GM12878 (cell line): ENCODE results near the gene ZFYVE19. TPM values are rescaled to one million over a fixed set of nuclear protein-coding genes. Genes with fewer than 3 reads are reported as not detected.

ENCODE experiments used
- ATAC-seq: fragments of 200-7000 bp; cut with Tn5 transposase; 3 replicates; pipeline ENCODE4 v1.9.1; 2020; ENCODE audit warnings: mild to moderate bottlenecking, moderate library complexity
- BruUV-seq: library from RNA; stranded (reverse); fragments of 400-500 nt; replicated peaks from 2 replicates; lab custom pipeline; 2021; lab: Mats Ljungman, UMichigan
- CTCF ChIA-PET: fragments of 300-600 bp; sonication (Branson Sonifier 250); formaldehyde crosslinking; extraction: SDS; loops from one replicate; lab custom pipeline; 2021; ENCODE audit warnings: inconsistent platforms; lab: Yijun Ruan, JAX
- POLR2A ChIA-PET: fragments of 350-600 bp; formaldehyde crosslinking; extraction: SDS; loops from one replicate; lab custom pipeline; 2021; ENCODE audit warnings: inconsistent platforms; lab: Charles Lee
- RAD21 ChIA-PET: fragments of 300-600 bp; sonication (Branson Sonifier 250); formaldehyde crosslinking; loops from one replicate; lab custom pipeline; 2023; ENCODE audit warnings: antibody characterized with exemption; ENCODE audit not compliant: unreplicated experiment; lab: Charles Lee
- SMC1A ChIA-PET: fragments of 300-600 bp; sonication (Branson Sonifier 250); formaldehyde crosslinking; loops from one replicate; lab custom pipeline; 2023; ENCODE audit not compliant: unreplicated experiment, uncharacterized antibody; lab: Charles Lee
- DNase-seq: peaks from one replicate; pipeline ENCODE4 v3.0.0-alpha.2; 2011; ENCODE audit warnings: low read depth, low spot score
- FAIRE-seq: peaks from 3 replicates; lab custom pipeline; 2011; peaks lifted over from hg19 to GRCh38; lab: Jason Lieb, UNC
- H2AFZ ChIP-seq: 2 replicates; pipeline ENCODE4 v1.6.0; 2011; ENCODE audit warnings: low read depth, low read length, control low read depth; ENCODE audit not compliant: control insufficient read depth
- H3K27ac ChIP-seq: 2 replicates; pipeline ENCODE4 v1.5.1; 2011; ENCODE audit warnings: control low read depth; ENCODE audit not compliant: control insufficient read depth, insufficient read depth
- H3K27me3 ChIP-seq, 2 experiments: replicated peaks in 1 of 2; 2 replicates each; pipeline versions ENCODE4 v1.6.0 to v1.6.1; 2011; ENCODE audit warnings: low read length in 1 of 2; ENCODE audit not compliant: control insufficient read depth in 2 of 2, insufficient read depth in 2 of 2
- H3K36me3 ChIP-seq, 2 experiments: 2 replicates each; pipeline ENCODE4 v1.5.1; 2011; ENCODE audit warnings: low read length in 1 of 2; ENCODE audit not compliant: control insufficient read depth in 2 of 2, insufficient read depth in 2 of 2
- H3K4me1 ChIP-seq: 2 replicates; pipeline ENCODE4 v1.6.1; 2011; ENCODE audit warnings: mild to moderate bottlenecking, low read length, moderate library complexity, mixed read lengths; ENCODE audit not compliant: control insufficient read depth, insufficient read depth
- H3K4me2 ChIP-seq: 2 replicates; pipeline ENCODE4 v1.6.0; 2011; ENCODE audit warnings: control low read depth; ENCODE audit not compliant: control insufficient read depth, insufficient read depth
- H3K4me3 ChIP-seq: fragments of 200-600 bp; sonication (generic); 2 replicates; pipeline ENCODE4 v1.5.1; 2016
- H3K79me2 ChIP-seq: 2 replicates; pipeline ENCODE4 v1.6.0; 2011; ENCODE audit warnings: low read length; ENCODE audit not compliant: control insufficient read depth, insufficient read depth
- H3K9ac ChIP-seq: 2 replicates; pipeline ENCODE4 v1.8.0; 2011; ENCODE audit warnings: low read length, control low read depth, mixed read lengths; ENCODE audit not compliant: control insufficient read depth, insufficient read depth
- H3K9me3 ChIP-seq: replicated peaks from 3 replicates; pipeline ENCODE4 v1.5.1; 2011; ENCODE audit warnings: mild to moderate bottlenecking, low read length; ENCODE audit not compliant: control insufficient read depth, insufficient read depth
- H4K20me1 ChIP-seq: 2 replicates; pipeline ENCODE4 v1.6.0; 2011; ENCODE audit not compliant: control insufficient read depth, insufficient read depth
- ATF7 ChIP-seq: fragments of 450-650 bp; IDR thresholded peaks from 2 replicates; pipeline ENCODE4 v1.6.1; 2016; ENCODE audit warnings: low read depth, mild to moderate bottlenecking
- CEBPB ChIP-seq, 2 experiments: fragments of 150-350 bp in 1 of 2; IDR thresholded peaks; 2 replicates each; pipeline ENCODE4 v1.6.1; 2012 to 2014; ENCODE audit warnings: low read depth in 2 of 2, low read length in 2 of 2, borderline replicate concordance in 1 of 2, inconsistent platforms in 1 of 2
- KLF5 ChIP-seq: fragments of 450-650 bp; IDR thresholded peaks from 2 replicates; pipeline ENCODE4 v1.6.1; 2014; ENCODE audit warnings: mild to moderate bottlenecking; ENCODE audit not compliant: partially characterized antibody
- MYB ChIP-seq: fragments of 150-350 bp; IDR thresholded peaks from 2 replicates; pipeline ENCODE4 v1.6.1; 2014; ENCODE audit warnings: mild to moderate bottlenecking, low read depth, low read length, borderline replicate concordance
- POLR2A ChIP-seq: IDR thresholded peaks from 2 replicates; pipeline ENCODE4 v1.6.1; 2011; ENCODE audit warnings: low read depth, mild to moderate bottlenecking, low read length
- RAD51 ChIP-seq: fragments of 450-650 bp; IDR thresholded peaks from 2 replicates; pipeline ENCODE4 v1.6.1; 2016; ENCODE audit warnings: moderate library complexity, mild to moderate bottlenecking, inconsistent platforms
- SMARCA5 ChIP-seq: fragments of 450-650 bp; IDR thresholded peaks from 2 replicates; pipeline ENCODE4 v1.6.1; 2017; ENCODE audit warnings: mild to moderate bottlenecking
- SREBF2 ChIP-seq: IDR thresholded peaks from 2 replicates; pipeline ENCODE4 v1.6.1; 2012; ENCODE audit warnings: mild to moderate bottlenecking, low read length
- TAF1 ChIP-seq: IDR thresholded peaks from 2 replicates; pipeline ENCODE4 v1.6.1; 2011; ENCODE audit warnings: mild to moderate bottlenecking, low read depth, low read length, borderline replicate concordance
- TCF12 ChIP-seq: IDR thresholded peaks from 2 replicates; pipeline ENCODE4 v1.6.1; 2011; ENCODE audit warnings: low read depth, mild to moderate bottlenecking, low read length
- YBX1 ChIP-seq: fragments of 450-650 bp; IDR thresholded peaks from 2 replicates; pipeline ENCODE4 v1.6.1; 2016; ENCODE audit warnings: antibody characterized with exemption
- WGBS: methylation state at CpG from one replicate; pipeline ENCODE4 v1.1.6; 2016; ENCODE audit warnings: low lambda C conversion rate; ENCODE audit not compliant: insufficient replicate concordance, insufficient coverage; ENCODE audit errors: missing lambda C conversion rate; 5-methylcytosine and 5-hydroxymethylcytosine counted together
- in situ Hi-C: fragments of 300-500 bp; cut with MboI; formaldehyde crosslinking; loops from 9 replicates; pipeline ENCODE4 v1.14.3; 2018; ENCODE audit warnings: mixed read lengths
- intact Hi-C: fragments of 100-400 bp; cut with micrococcal nuclease; formaldehyde crosslinking; loops from one replicate; pipeline ENCODE4 v1.14.2; 2022; ENCODE audit not compliant: unreplicated experiment
- polyA plus RNA-seq, 11 experiments: library from polyadenylated mRNA; depleted of rRNA in 4 of 11; unstranded in 6 of 11; stranded (reverse) in 5 of 11; fragments of >200 nt; fragmentation: Nextera tagmentation in 4 of 11; fragmentation: Illumina TruSeq in 1 of 11; extraction: Ambion mirVana in 4 of 11; extraction: Trizol in 1 of 11; gene quantifications; 1 replicate in 1 of 11; 2 replicates in 10 of 11; pipeline versions ENCODE4 v1.2.1 to v1.2.3, GENCODE V29; 2011 to 2016; ENCODE audit warnings: inconsistent platforms in 2 of 11, missing spikeins in 2 of 11, low read depth in 1 of 11
- total RNA-seq, 4 experiments: library from RNA; depleted of rRNA in 3 of 4; stranded (reverse); fragments of >200 nt in 3 of 4; fragmentation: Illumina TruSeq in 1 of 4; extraction: Trizol in 1 of 4; gene quantifications; 2 replicates each; pipeline versions ENCODE4 v1.2.1 to v1.2.3, GENCODE V29; 2013 to 2021
- TF ChIP-seq, protein P1 (sequence below): fragments of 450-650 bp; IDR thresholded peaks from 2 replicates; pipeline ENCODE4 v1.6.1; 2017; ENCODE audit warnings: mild to moderate bottlenecking
- TF ChIP-seq, protein P2 (sequence below): fragments of 450-650 bp; IDR thresholded peaks from 2 replicates; pipeline ENCODE4 v1.6.1; 2017; ENCODE audit warnings: mild to moderate bottlenecking, low read depth, inconsistent platforms; ENCODE audit not compliant: poor library complexity, severe bottlenecking

ZFYVE19 gene
- total and polyA plus RNA-seq, 10 of the 15 experiments (the other 5 are each of a cell fraction or from before 2014, with no cell fraction given), result 1.7 to 36.3 (median 17.0) TPM

GRCh38 chr15:40829115-40829514 is 22.2 kb downstream of the ZFYVE19 start:
- no peak overlapping the region for H3K27ac ChIP-seq
- H3K4me1 ChIP-seq, result no peaks in the 10 kb centered on the region
- DNase-seq (no peak), ATAC-seq (peak; percentile 40; the same call in 2 of the 3 replicates), FAIRE-seq (no peak)
- no peaks in the 10 kb centered on the region for H4K20me1 ChIP-seq
- no peaks in the 10 kb centered on the region for H3K9me3 ChIP-seq
- CTCF ChIA-PET, result interaction anchor here (0.7 to 1.1 kb wide), 2 partner anchors 9 to 63 kb away, joined by 4 to 5 read pairs; no protein-coding TSS in a partner anchor
- no peaks in the 10 kb centered on the region for H3K36me3 ChIP-seq
- no peaks in the 10 kb centered on the region; a peak in 1 of 4 replicates for H3K27me3 ChIP-seq
- TF ChIP-seq RAD51 (peak; percentile 61; the same call in 1 of the 2 replicates), TCF12 (no peak), YBX1 (no peak), POLR2A (no peak), SMARCA5 (no peak), KLF5 (no peak)
- RAD21 ChIA-PET, result interaction anchor here (0.8 to 1.8 kb wide), 4 partner anchors 18 to 135 kb away, joined by 3 to 4 read pairs (median 3); partner anchors contain the start of genes DNAJC17 and ZFYVE19
- H3K4me2 ChIP-seq, result no peak overlapping the region
- H3K4me3 ChIP-seq, result no peak overlapping the region
- H3K79me2 ChIP-seq, result no peaks in the 10 kb centered on the region
- no peak overlapping the region for H3K9ac ChIP-seq
- in situ Hi-C loops (no loop called here), intact Hi-C loops (no loop called here)
- BruUV-seq, result no TSS peak
- SMC1A ChIA-PET, result interaction anchor here (1.1 kb wide), 1 partner anchor 28 kb away, joined by 3 read pairs; no protein-coding TSS in a partner anchor
- WGBS, result 58% methylated on average over 7 of the region's 7 CpGs
- no peak overlapping the region for H2AFZ ChIP-seq
- POLR2A ChIA-PET, result interaction anchor here (1.3 kb wide), 1 partner anchor 9 kb away, joined by 4 read pairs; no protein-coding TSS in a partner anchor

DNA sequence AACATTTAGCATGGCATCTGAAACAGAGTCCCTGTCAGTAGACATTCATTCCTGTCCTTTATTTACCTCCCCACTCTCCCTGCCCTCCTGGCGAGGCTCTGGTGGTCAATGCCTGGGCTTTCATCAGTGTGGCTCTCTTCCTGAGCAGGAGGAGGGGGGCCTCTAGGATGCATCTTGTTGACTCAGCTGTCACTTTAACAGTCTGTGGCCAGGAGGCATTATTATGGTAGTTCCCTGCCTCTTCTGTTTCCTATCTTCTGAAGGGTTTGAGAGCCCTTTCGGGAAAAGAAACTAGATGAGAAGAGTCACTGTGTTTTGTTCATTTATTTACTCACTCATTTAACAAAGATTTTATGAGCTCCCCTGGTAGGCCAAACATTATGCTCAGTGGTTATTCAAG is 24.0 kb downstream of the ZFYVE19 start:
- no peaks in the 10 kb centered on the region for H3K36me3 ChIP-seq
- FAIRE-seq (no peak), DNase-seq (no peak), ATAC-seq (no peak)
- intact Hi-C loops, result no loop called here
- POLR2A ChIA-PET, result no interaction called here
- no peaks in the 10 kb centered on the region for H3K4me1 ChIP-seq
- H2AFZ ChIP-seq, result no peak overlapping the region
- 40% methylated on average over 2 of the region's 2 CpGs for whole genome bisulfite sequencing
- H3K27ac ChIP-seq, result no peak overlapping the region
- H4K20me1 ChIP-seq, result no peaks in the 10 kb centered on the region
- no peak overlapping the region for H3K9ac ChIP-seq
- no peaks in the 10 kb centered on the region; a peak in 1 of 4 replicates for H3K27me3 ChIP-seq
- in situ Hi-C loops, result no loop called here
- H3K79me2 ChIP-seq, result no peaks in the 10 kb centered on the region
- SMC1A ChIA-PET, result interaction anchor here (1.0 kb wide), 1 partner anchor 13 kb away, joined by 3 read pairs; the partner anchor contains the start of gene SPINT1
- TF ChIP-seq TAF1, result no peak
- TF ChIP-seq, protein P1, sequence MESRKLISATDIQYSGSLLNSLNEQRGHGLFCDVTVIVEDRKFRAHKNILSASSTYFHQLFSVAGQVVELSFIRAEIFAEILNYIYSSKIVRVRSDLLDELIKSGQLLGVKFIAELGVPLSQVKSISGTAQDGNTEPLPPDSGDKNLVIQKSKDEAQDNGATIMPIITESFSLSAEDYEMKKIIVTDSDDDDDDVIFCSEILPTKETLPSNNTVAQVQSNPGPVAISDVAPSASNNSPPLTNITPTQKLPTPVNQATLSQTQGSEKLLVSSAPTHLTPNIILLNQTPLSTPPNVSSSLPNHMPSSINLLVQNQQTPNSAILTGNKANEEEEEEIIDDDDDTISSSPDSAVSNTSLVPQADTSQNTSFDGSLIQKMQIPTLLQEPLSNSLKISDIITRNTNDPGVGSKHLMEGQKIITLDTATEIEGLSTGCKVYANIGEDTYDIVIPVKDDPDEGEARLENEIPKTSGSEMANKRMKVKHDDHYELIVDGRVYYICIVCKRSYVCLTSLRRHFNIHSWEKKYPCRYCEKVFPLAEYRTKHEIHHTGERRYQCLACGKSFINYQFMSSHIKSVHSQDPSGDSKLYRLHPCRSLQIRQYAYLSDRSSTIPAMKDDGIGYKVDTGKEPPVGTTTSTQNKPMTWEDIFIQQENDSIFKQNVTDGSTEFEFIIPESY, result no peak
- no peak for TF ChIP-seq CEBPB (IDR thresholded peaks at IDR 0.05; ENCODE audit: borderline replicate concordance in 1 of 2, low read depth in 2 of 2, low read length in 2 of 2)
- TF ChIP-seq, protein P2, sequence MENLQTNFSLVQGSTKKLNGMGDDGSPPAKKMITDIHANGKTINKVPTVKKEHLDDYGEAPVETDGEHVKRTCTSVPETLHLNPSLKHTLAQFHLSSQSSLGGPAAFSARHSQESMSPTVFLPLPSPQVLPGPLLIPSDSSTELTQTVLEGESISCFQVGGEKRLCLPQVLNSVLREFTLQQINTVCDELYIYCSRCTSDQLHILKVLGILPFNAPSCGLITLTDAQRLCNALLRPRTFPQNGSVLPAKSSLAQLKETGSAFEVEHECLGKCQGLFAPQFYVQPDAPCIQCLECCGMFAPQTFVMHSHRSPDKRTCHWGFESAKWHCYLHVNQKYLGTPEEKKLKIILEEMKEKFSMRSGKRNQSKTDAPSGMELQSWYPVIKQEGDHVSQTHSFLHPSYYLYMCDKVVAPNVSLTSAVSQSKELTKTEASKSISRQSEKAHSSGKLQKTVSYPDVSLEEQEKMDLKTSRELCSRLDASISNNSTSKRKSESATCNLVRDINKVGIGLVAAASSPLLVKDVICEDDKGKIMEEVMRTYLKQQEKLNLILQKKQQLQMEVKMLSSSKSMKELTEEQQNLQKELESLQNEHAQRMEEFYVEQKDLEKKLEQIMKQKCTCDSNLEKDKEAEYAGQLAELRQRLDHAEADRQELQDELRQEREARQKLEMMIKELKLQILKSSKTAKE, result no peak
- no peak for TF ChIP-seq ATF7
- no peak for TF ChIP-seq MYB
- TF ChIP-seq SREBF2, result no peak
- H3K4me3 ChIP-seq, result no peak overlapping the region
- no peaks in the 10 kb centered on the region for H3K9me3 ChIP-seq
- BruUV-seq, result no TSS peak
- CTCF ChIA-PET, result interaction anchor here (0.6 kb wide), 1 partner anchor 121 kb away, joined by 4 read pairs; no protein-coding TSS in a partner anchor
- no peak overlapping the region for H3K4me2 ChIP-seq
- RAD21 ChIA-PET, result interaction anchor here (0.7 kb wide), 1 partner anchor 262 kb away, joined by 3 read pairs; no protein-coding TSS in a partner anchor
